Activated naive CD8-positive, alpha-beta T cell treated with anti-CD3 and anti-CD28 coated beads, Interleukin-2, amount 10 ng/mL, durations not matched to agents 7 days and 5 days (primary cell): ENCODE data around the gene ANKS1B. TPM values are rescaled to one million over a fixed set of nuclear protein-coding genes. Genes with fewer than 3 reads are reported as not detected.

ENCODE experiments used
- ATAC-seq: fragments of 150-1000 bp; cut with Tn5 transposase; one replicate; pipeline ENCODE4 v1.10.0; 2021; ENCODE audit warnings: low read depth, moderate library complexity
- POLR2A ChIA-PET: fragments of 350-600 bp; sonication (Branson Sonifier 250); formaldehyde crosslinking; loops from one replicate; lab custom pipeline; 2021; ENCODE audit warnings: antibody characterized with exemption; lab: Charles Lee
- DNase-seq: peaks from one replicate; pipeline ENCODE4 v3.0.0; 2021
- H3K27ac Mint-ChIP-seq: one replicate; pipeline ENCODE4 v1.8.0; 2022; ENCODE audit warnings: mild to moderate bottlenecking, mixed read lengths
- H3K27me3 Mint-ChIP-seq: one replicate; pipeline ENCODE4 v1.8.0; 2022; ENCODE audit warnings: mild to moderate bottlenecking, moderate library complexity, mixed read lengths
- H3K36me3 Mint-ChIP-seq: one replicate; pipeline ENCODE4 v1.8.0; 2021; ENCODE audit warnings: mild to moderate bottlenecking, mixed read lengths
- H3K4me1 Mint-ChIP-seq: one replicate; pipeline ENCODE4 v1.8.0; 2021; ENCODE audit warnings: mixed read lengths
- H3K4me3 Mint-ChIP-seq: one replicate; pipeline ENCODE4 v1.8.0; 2022; ENCODE audit warnings: mild to moderate bottlenecking, moderate library complexity, mixed read lengths
- H3K9me3 Mint-ChIP-seq: one replicate; pipeline ENCODE4 v1.8.0; 2021; ENCODE audit warnings: mixed read lengths
- total RNA-seq, 2 experiments: library from RNA; stranded (reverse); gene quantifications; one replicate each; pipeline ENCODE4 v1.2.3, GENCODE V29; 2021

Gene ANKS1B
- total RNA-seq, 2 experiments from 2014 or later: not detected

DNA sequence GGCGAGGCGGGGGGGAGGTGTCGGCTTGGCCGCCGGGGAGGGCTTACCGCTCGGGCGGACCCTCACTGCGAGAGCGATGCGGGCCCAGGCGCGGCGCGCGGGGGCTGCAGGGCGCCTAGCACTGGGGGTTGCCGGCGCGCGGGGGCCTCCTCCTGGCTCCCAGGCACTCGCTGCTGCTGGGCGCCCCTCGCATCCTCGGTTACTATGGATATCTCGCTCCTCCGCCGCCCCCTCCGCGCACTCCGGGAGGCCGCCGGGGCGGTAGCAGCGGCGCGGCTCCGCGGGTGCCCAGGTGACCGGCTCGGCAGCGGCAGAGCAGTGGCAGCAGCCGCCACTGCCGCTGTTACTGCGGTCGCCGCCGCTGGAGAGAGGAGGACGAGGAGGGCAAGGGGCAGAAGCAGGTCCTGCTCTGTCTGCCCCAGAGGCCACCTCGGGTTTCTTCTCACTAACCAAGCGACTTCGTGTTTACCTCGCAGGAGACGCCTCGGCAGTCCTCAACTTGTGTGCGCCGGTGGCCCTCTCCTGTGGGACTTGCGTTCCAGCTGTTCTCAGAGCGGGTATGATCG is 1089.6 kb downstream of the ANKS1B start:
- no peak for DNase-seq
- ATAC-seq: no peak
- H3K27ac Mint-ChIP-seq: no peak overlapping the region
- peaks cover 50% of the 10 kb centered on the region for H3K27me3 Mint-ChIP-seq
- H3K36me3 Mint-ChIP-seq: no peaks in the 10 kb centered on the region
- no peaks in the 10 kb centered on the region for H3K4me1 Mint-ChIP-seq
- POLR2A ChIA-PET: no interaction called here
- no peaks in the 10 kb centered on the region for H3K9me3 Mint-ChIP-seq
- H3K4me3 Mint-ChIP-seq: no peak overlapping the region

DNA sequence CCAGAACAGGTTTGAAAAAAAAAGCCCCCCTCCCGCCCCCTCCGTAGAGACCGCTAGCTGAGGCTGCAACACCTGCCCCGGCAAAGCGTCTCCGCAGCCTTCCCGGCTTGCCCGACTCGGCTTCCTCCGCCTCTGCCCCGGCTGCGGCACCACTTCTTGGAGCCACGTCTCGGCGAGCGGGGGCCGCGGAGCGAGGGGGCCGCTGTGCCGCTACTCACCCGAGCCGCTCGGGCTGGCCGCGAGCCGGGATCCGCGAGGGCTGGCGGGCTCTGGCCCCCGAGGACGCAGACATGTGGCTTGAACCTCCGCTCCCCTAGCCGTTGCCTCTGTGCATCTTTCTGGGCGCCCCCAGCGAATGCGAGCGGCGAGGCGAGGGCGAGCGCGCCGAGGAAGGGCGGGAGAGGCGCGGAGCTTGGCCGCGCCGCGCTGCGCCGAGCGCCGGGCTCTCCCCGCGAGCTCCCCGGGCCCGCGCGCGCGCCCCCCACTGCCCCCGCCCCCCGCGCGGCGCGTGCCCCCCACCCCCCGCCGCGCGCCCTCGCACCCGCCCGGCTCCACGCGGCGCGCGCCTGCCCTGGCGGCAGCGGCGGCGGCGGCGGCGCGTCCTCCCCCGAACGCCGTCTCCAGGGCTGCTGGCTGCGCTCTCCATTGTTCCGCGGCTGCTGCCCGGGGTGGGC is 1090.2 kb downstream of the ANKS1B start:
- POLR2A ChIA-PET: no interaction called here
- H3K27me3 Mint-ChIP-seq: peaks cover 50% of the 10 kb centered on the region
- H3K9me3 Mint-ChIP-seq: no peaks in the 10 kb centered on the region
- no peak overlapping the region for H3K27ac Mint-ChIP-seq
- DNase-seq (peak; percentile 31), ATAC-seq (no peak)
- no peak overlapping the region for H3K4me3 Mint-ChIP-seq
- no peaks in the 10 kb centered on the region for H3K36me3 Mint-ChIP-seq
- H3K4me1 Mint-ChIP-seq: no peaks in the 10 kb centered on the region

DNA sequence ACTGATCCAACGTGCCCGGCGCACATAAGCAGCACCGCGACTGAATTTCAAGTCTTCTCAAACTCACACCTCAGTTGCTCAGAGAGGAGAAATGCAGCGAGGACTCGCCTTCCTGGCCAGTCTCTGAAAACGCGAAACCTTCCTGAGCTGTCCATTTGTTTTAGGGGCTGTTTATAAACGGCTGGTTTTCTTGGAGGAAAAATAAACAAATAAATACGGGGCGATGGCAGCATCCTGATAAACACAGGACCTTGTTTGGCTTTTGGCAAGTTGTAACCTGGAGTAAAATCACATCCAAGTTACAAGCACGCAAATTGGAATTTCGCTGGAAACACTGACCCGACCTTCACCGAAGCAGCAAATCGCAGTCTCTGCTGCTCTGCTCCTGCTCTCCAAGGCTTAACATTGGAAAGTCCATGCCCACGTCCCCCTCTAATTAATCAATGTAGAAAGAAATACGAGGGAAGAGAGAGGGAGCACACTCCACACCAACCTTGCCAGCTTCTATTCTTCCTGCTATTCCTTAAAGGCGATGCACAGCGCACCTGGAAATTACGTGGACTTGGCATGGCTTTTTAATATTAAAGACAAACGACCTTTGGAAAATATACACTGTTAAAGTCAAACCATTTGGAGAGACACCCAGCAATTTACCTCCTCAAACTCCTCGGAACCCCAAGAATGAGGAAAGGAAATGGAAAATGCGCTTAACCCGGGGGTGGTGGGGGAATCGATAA is 1090.9 kb downstream of the ANKS1B start:
- ATAC-seq (no peak), DNase-seq (no peak)
- POLR2A ChIA-PET: no interaction called here
- H3K4me1 Mint-ChIP-seq: no peaks in the 10 kb centered on the region
- H3K9me3 Mint-ChIP-seq: no peaks in the 10 kb centered on the region
- H3K27ac Mint-ChIP-seq: no peak overlapping the region
- H3K27me3 Mint-ChIP-seq: peaks cover 50% of the 10 kb centered on the region
- H3K36me3 Mint-ChIP-seq: no peaks in the 10 kb centered on the region
- no peak overlapping the region for H3K4me3 Mint-ChIP-seq

DNA sequence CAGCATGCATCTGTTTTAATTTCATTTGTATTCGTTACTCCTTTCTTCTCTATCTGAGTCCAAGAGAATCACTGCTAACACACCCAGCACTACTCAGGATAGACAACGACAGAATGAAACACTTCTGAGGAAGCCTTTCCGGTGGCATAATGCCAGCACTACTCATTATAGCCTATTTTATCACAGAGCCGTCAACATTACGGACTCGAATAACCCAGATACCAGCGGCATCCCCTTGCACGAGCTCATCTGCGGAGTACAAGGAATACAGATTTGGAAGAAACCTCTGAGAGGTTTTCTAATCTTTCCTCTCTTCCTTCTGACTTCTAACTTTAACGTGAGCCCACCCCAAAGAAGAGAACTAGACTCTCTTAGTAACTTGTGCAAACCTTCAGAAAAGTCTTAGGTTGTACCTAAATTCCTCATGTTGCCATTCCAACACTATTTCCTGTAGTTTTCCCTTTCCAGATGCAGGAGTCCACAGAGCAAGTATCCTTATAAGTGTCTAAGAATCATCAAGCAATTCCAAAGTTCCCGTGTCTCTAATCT is 1091.5 kb downstream of the ANKS1B start:
- POLR2A ChIA-PET: no interaction called here
- no peak overlapping the region for H3K27ac Mint-ChIP-seq
- H3K27me3 Mint-ChIP-seq: peaks cover 56% of the 10 kb centered on the region
- no peaks in the 10 kb centered on the region for H3K9me3 Mint-ChIP-seq
- no peaks in the 10 kb centered on the region for H3K4me1 Mint-ChIP-seq
- no peaks in the 10 kb centered on the region for H3K36me3 Mint-ChIP-seq
- no peak overlapping the region for H3K4me3 Mint-ChIP-seq
- ATAC-seq (no peak), DNase-seq (no peak)

DNA sequence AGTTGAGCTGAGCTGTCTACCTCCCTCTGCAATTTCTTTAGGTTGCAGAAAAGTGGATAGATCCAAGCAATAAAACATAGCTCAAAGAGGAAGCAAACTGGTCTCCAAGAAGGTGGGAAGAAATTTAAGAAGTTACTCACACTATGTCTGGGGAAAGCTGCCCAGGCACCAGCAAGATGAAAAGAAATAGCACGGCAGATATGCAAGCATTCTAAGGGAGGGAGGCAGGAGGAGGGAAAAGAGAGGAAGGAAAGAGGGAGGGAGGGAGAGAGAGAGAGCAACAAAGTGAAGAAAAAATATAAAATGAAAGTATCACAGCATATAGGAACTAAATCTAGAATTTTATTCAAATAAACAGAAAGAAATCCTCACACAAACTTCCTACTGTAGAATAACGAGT is 1099.0 kb downstream of the ANKS1B start:
- POLR2A ChIA-PET: no interaction called here
- H3K4me1 Mint-ChIP-seq: no peaks in the 10 kb centered on the region
- H3K27me3 Mint-ChIP-seq: peaks cover 17% of the 10 kb centered on the region
- DNase-seq: no peak
- H3K9me3 Mint-ChIP-seq: no peaks in the 10 kb centered on the region
- no peak overlapping the region for H3K27ac Mint-ChIP-seq
- H3K36me3 Mint-ChIP-seq: no peaks in the 10 kb centered on the region
- no peak overlapping the region for H3K4me3 Mint-ChIP-seq
- ATAC-seq: no peak

DNA sequence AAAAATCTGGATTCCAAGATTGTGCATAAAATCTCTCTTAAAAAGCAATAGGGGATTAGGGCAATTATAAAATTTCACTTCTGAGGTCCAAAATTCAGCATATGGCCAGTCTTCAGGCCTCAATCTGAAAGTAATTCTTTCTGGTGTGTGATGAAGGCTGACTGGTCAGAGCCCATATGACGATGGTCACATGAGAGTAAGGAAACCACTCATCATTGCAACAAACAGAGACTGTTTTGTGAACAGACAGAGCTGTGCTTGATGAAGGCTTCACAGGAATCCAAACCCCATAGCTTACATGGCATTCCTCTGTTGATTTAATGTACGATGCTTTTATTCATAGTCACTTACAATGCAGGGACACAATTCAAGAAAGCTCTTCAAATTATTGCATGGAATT is 1101.5 kb downstream of the ANKS1B start:
- Mint-ChIP-seq H3K4me3 (no peak overlapping the region), H3K27ac (no peak overlapping the region), H3K4me1 (no peaks in the 10 kb centered on the region), H3K36me3 (no peaks in the 10 kb centered on the region), H3K27me3 (peaks cover 10% of the 10 kb centered on the region), H3K9me3 (no peaks in the 10 kb centered on the region)
- POLR2A ChIA-PET: no interaction called here
- DNase-seq: no peak
- ATAC-seq: no peak

DNA sequence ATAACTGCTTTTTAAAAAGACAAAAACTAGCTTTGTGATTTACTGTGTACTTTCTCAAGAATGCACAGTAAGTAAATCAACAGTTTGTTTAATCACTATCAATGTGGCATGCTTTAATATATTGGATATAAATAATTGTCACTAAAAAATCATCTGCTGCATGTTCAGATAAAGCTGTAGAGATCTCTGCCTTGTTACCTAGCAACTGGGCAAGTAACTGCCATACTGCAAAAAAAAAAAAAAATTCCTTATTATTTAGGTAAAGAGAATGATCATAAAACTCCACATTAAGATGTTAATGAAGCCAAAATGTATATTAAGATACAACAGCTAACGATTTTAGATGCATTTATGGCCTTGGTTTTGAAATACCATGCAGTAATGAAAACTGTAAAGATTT is 1102.2 kb downstream of the ANKS1B start:
- ATAC-seq: no peak
- no peak for DNase-seq
- Mint-ChIP-seq H3K4me3 (no peak overlapping the region), H3K9me3 (no peaks in the 10 kb centered on the region), H3K27ac (no peak overlapping the region), H3K4me1 (no peaks in the 10 kb centered on the region), H3K36me3 (no peaks in the 10 kb centered on the region), H3K27me3 (peaks cover 9% of the 10 kb centered on the region)
- POLR2A ChIA-PET: interaction anchor here (0.6 kb wide), 1 partner anchor 361 kb away, joined by 3 read pairs; no protein-coding TSS in a partner anchor

DNA sequence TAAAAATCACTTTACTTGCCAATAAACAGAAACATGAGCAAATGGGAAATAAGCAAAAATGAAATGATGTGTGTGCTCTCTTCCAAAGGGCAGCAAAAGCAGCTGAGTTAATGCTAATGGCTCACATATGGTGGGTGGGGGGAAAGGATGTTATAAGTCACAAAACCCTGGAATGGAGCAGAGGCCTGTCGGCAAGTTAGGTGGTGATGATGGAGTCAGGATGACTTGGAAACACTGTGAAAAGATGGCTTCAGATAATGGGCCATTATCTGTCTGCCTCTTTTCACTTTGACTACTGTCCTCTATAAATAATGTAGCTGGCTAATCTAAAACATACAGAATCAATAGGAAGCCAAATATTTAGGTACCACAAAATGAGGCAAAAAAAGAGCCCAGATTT is 1111.0 kb downstream of the ANKS1B start:
- DNase-seq (no peak), ATAC-seq (no peak)
- H3K4me3 Mint-ChIP-seq: no peak overlapping the region
- no peak overlapping the region for H3K27ac Mint-ChIP-seq
- no peaks in the 10 kb centered on the region for H3K9me3 Mint-ChIP-seq
- peaks cover 5% of the 10 kb centered on the region for H3K4me1 Mint-ChIP-seq
- peaks cover 7% of the 10 kb centered on the region for H3K27me3 Mint-ChIP-seq
- POLR2A ChIA-PET: no interaction called here
- no peaks in the 10 kb centered on the region for H3K36me3 Mint-ChIP-seq

DNA sequence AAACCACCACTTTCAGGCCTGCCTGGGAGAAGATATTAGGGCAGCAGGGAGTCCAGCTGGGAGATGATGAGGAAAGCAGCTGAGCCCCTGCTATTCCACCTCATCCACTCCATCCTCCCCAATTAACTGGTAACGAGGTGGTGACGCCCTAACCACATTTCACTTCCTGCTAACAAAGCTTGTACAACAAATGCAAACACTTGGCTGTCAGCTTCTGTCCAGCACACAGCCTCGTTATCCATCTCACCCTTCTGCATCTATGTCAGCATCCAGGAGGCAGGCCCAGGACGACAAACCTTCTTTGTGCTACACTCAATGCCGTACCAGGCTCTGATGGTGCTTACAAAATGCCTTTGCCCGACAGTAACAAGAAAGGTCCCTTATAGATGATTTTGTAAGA is 1114.2 kb downstream of the ANKS1B start:
- H3K4me1 Mint-ChIP-seq: peaks cover 5% of the 10 kb centered on the region
- H3K36me3 Mint-ChIP-seq: no peaks in the 10 kb centered on the region
- no peak overlapping the region for H3K4me3 Mint-ChIP-seq
- H3K9me3 Mint-ChIP-seq: no peaks in the 10 kb centered on the region
- DNase-seq (no peak), ATAC-seq (no peak)
- no peak overlapping the region for H3K27ac Mint-ChIP-seq
- POLR2A ChIA-PET: no interaction called here
- peaks cover 7% of the 10 kb centered on the region for H3K27me3 Mint-ChIP-seq

DNA sequence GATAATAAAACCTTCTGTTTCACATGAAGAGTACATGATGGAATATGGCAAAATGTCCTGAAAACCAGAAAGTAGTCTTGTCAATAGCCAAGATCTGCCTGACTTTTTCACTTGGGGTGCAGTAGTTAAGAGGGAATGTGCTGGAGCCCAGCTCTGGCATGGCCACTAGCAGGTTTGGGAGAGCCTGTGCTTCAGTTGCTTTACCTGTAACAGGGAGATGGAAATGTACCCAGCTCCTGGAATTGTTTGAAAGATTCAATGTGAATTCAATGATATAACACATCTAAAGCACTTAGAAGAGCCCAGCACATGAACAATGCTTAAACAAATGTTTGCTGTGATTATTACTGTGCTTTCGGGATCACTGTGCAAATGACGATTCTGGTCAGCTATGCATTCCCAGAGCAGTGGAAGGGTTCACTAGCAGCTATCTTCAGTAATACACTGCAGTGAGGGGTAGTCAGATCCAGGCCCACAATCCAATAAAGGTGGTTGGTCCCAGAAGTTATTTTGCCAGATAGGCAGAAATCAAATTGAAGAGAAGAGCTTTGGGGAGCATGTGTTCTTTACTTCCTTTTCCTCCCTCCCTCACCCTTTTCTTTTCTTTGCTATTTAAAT is 1114.7 kb downstream of the ANKS1B start:
- ATAC-seq (no peak), DNase-seq (no peak)
- Mint-ChIP-seq H3K27ac (no peak overlapping the region), H3K27me3 (peaks cover 7% of the 10 kb centered on the region), H3K4me1 (peaks cover 5% of the 10 kb centered on the region), H3K9me3 (no peaks in the 10 kb centered on the region), H3K4me3 (no peak overlapping the region), H3K36me3 (no peaks in the 10 kb centered on the region)
- POLR2A ChIA-PET: no interaction called here

DNA sequence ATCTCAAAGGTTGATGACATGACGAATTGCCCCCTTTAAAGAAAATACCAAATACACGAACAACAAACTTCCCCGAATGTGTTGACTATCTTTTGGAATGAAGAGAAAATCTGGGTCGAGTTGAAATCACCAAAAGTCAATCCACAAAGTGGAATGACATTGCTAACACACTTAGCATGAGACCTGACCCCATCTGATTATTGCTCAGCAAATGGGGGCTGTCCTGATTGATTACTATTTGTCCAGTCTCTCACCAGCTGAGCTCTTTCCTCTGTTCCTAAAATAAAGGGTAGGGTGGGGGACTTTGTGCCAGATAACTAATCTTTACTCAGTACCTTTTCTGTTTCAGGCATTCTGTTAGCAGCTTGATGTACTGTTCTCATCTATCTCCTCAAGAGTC is 1116.2 kb downstream of the ANKS1B start:
- Mint-ChIP-seq H3K4me3 (no peak overlapping the region), H3K4me1 (peaks cover 5% of the 10 kb centered on the region), H3K9me3 (no peaks in the 10 kb centered on the region), H3K27me3 (peaks cover 7% of the 10 kb centered on the region), H3K27ac (no peak overlapping the region), H3K36me3 (no peaks in the 10 kb centered on the region)
- POLR2A ChIA-PET: no interaction called here
- ATAC-seq (no peak), DNase-seq (no peak)

DNA sequence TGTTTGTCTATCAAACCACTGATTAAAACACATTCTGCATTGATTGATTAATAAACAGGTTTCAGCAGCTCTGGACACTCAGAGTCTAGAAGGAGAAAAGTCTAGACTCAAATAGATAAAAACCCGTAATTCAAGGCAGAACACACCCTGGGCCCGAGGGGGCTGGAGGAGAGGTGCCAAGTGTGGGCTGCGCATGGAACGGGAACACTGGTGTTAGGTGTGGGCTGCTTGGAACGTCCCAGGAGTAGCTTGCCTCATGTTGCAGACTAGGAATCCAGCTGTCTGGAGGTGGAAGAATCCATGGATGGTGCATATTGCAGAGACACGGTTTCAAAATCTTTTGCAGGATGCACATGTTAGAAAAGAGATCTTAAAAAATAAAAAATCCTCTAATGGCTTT is 1116.7 kb downstream of the ANKS1B start:
- peaks cover 7% of the 10 kb centered on the region for H3K27me3 Mint-ChIP-seq
- ATAC-seq (no peak), DNase-seq (no peak)
- H3K27ac Mint-ChIP-seq: no peak overlapping the region
- H3K4me3 Mint-ChIP-seq: no peak overlapping the region
- H3K4me1 Mint-ChIP-seq: peaks cover 5% of the 10 kb centered on the region
- H3K9me3 Mint-ChIP-seq: no peaks in the 10 kb centered on the region
- POLR2A ChIA-PET: no interaction called here
- no peaks in the 10 kb centered on the region for H3K36me3 Mint-ChIP-seq

DNA sequence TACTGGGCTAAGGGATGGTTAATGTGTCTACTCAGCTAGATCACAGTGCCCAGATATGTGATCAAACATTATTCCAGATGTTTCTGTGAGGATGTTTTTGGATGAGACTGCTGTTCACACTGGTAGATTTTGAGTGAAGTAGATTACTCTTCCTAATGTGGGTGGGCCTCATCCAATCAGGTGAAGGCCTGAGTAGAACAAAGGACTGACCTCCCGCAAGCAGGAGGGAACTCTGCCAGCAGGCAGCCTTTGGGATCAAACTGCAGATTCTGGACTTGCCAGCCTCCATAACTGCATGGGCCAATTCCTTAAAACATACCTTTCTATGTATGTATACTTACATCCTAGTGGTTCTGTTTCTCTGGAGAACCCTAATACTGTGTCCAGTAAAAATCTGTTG is 1120.4 kb downstream of the ANKS1B start:
- no peak overlapping the region for H3K4me3 Mint-ChIP-seq
- H3K9me3 Mint-ChIP-seq: no peaks in the 10 kb centered on the region
- ATAC-seq (no peak), DNase-seq (no peak)
- H3K27me3 Mint-ChIP-seq: peaks cover 3% of the 10 kb centered on the region
- POLR2A ChIA-PET: no interaction called here
- H3K27ac Mint-ChIP-seq: no peak overlapping the region
- no peaks in the 10 kb centered on the region for H3K36me3 Mint-ChIP-seq
- no peaks in the 10 kb centered on the region for H3K4me1 Mint-ChIP-seq
